Liver (tissue), 9 donors: Measurements from ENCODE around the gene ITGA11. TPM values are rescaled to one million over a fixed set of nuclear protein-coding genes. Genes with fewer than 3 reads are reported as not detected.
A peak's percentile ranks its signal among the peaks of the same experiment; 100 is the strongest.

Source experiments
- DNase-seq: peaks from one replicate; pipeline ENCODE4 v3.0.0-alpha.2; 2017; ENCODE audit warnings: low spot score
- H3K27ac ChIP-seq, 2 donors: one replicate each; pipeline ENCODE4 v1.7.0; 2013; ENCODE audit warnings: inconsistent platforms in 2 of 2, low read length in 2 of 2, control low read depth in 1 of 2, low read depth in 1 of 2, mild to moderate bottlenecking in 1 of 2
- H3K27me3 ChIP-seq, 4 donors: one replicate each; pipeline versions ENCODE4 v1.6.1 to v1.7.0; 2013; ENCODE audit warnings: low read length in 3 of 4, inconsistent platforms in 1 of 4, mild to moderate bottlenecking in 1 of 4, moderate library complexity in 1 of 4; ENCODE audit not compliant: control insufficient read depth in 4 of 4, insufficient read depth in 4 of 4
- H3K36me3 ChIP-seq, 4 donors: one replicate each; pipeline versions ENCODE4 v1.6.1 to v1.7.0; 2013; ENCODE audit warnings: low read length in 3 of 4, mild to moderate bottlenecking in 3 of 4, low read depth in 1 of 4, moderate library complexity in 1 of 4; ENCODE audit not compliant: control insufficient read depth in 4 of 4, insufficient read depth in 3 of 4
- H3K4me1 ChIP-seq, 4 donors: one replicate each; pipeline versions ENCODE4 v1.6.1 to v1.7.0; 2013; ENCODE audit warnings: low read length in 3 of 4, mild to moderate bottlenecking in 3 of 4, moderate library complexity in 1 of 4; ENCODE audit not compliant: control insufficient read depth in 4 of 4, insufficient read depth in 4 of 4
- H3K4me3 ChIP-seq, 3 donors: one replicate each; pipeline versions ENCODE4 v1.6.1 to v1.7.0; 2013; ENCODE audit warnings: low read length in 3 of 3, control low read depth in 1 of 3, low read depth in 1 of 3, mild to moderate bottlenecking in 1 of 3
- H3K9ac ChIP-seq, 2 donors: one replicate each; pipeline ENCODE4 v1.7.0; 2013; ENCODE audit warnings: low read length in 2 of 2, mild to moderate bottlenecking in 2 of 2, moderate library complexity in 2 of 2, control low read depth in 1 of 2, low read depth in 1 of 2
- H3K9me3 ChIP-seq, 4 donors: one replicate each; pipeline versions ENCODE4 v1.6.1 to v1.7.0; 2013; ENCODE audit warnings: low read length in 3 of 4; ENCODE audit not compliant: control insufficient read depth in 4 of 4
- ATF3 ChIP-seq: IDR thresholded peaks from 2 replicates; pipeline ENCODE4 v1.6.1; 2016; ENCODE audit warnings: antibody characterized with exemption
- CTCF ChIP-seq: fragments of 150-350 bp; IDR thresholded peaks from 2 replicates; pipeline ENCODE4 v1.5.1; 2017; ENCODE audit warnings: improper control_type of control experiment, low read depth, low read length; ENCODE audit not compliant: missing input control
- EGR1 ChIP-seq, 2 donors: IDR thresholded peaks; 2 replicates each; pipeline ENCODE4 v1.6.1; 2016 to 2018; ENCODE audit warnings: antibody characterized with exemption in 2 of 2, low read depth in 2 of 2
- FOXA1 ChIP-seq: IDR thresholded peaks from 2 replicates; pipeline ENCODE4 v1.6.1; 2016; ENCODE audit warnings: antibody characterized with exemption
- FOXA2 ChIP-seq: IDR thresholded peaks from 2 replicates; pipeline ENCODE4 v1.6.1; 2016; ENCODE audit warnings: antibody characterized with exemption
- GABPA ChIP-seq, 2 donors: IDR thresholded peaks in 1 of 2; conservative IDR thresholded peaks in 1 of 2; 2 replicates each; pipeline ENCODE4 v1.6.1; 2016; ENCODE audit warnings: antibody characterized with exemption in 2 of 2, mild to moderate bottlenecking in 1 of 2, moderate library complexity in 1 of 2
- HNF4A ChIP-seq, 2 donors: conservative IDR thresholded peaks; 2 replicates each; pipeline ENCODE4 v1.6.1; 2016; ENCODE audit warnings: antibody characterized with exemption in 2 of 2, mild to moderate bottlenecking in 2 of 2
- HNF4G ChIP-seq: IDR thresholded peaks from 2 replicates; pipeline ENCODE4 v1.6.1; 2016; ENCODE audit warnings: antibody characterized with exemption
- JUND ChIP-seq, 2 donors: IDR thresholded peaks; 2 replicates each; pipeline ENCODE4 v1.6.1; 2016; ENCODE audit warnings: antibody characterized with exemption in 2 of 2
- MAX ChIP-seq: IDR thresholded peaks from 2 replicates; pipeline ENCODE4 v1.6.1; 2016; ENCODE audit warnings: antibody characterized with exemption
- NR2F2 ChIP-seq: IDR thresholded peaks from 2 replicates; pipeline ENCODE4 v1.6.1; 2016; ENCODE audit warnings: antibody characterized with exemption
- RAD21 ChIP-seq, 2 donors: IDR thresholded peaks; 2 replicates each; pipeline ENCODE4 v1.6.1; 2016; ENCODE audit warnings: antibody characterized with exemption in 2 of 2, mild to moderate bottlenecking in 2 of 2
- REST ChIP-seq: IDR thresholded peaks from 2 replicates; pipeline ENCODE4 v1.6.1; 2016; ENCODE audit warnings: antibody characterized with exemption, mild to moderate bottlenecking
- RXRA ChIP-seq, 2 donors: IDR thresholded peaks; 2 replicates each; pipeline ENCODE4 v1.6.1; 2017 to 2018; ENCODE audit warnings: antibody characterized with exemption in 2 of 2, mild to moderate bottlenecking in 1 of 2
- SP1 ChIP-seq: IDR thresholded peaks from 2 replicates; pipeline ENCODE4 v1.6.1; 2018; ENCODE audit warnings: antibody characterized with exemption, mild to moderate bottlenecking
- TAF1 ChIP-seq: conservative IDR thresholded peaks from 2 replicates; pipeline ENCODE4 v1.6.1; 2016; ENCODE audit warnings: antibody characterized with exemption, mild to moderate bottlenecking
- YY1 ChIP-seq: IDR thresholded peaks from 2 replicates; pipeline ENCODE4 v1.6.1; 2016; ENCODE audit warnings: antibody characterized with exemption, mild to moderate bottlenecking
- ZBTB33 ChIP-seq: IDR thresholded peaks from 2 replicates; pipeline ENCODE4 v1.6.1; 2016; ENCODE audit warnings: antibody characterized with exemption
- WGBS: extraction: QIAGEN DNeasy Blood & Tissue Kit; methylation state at CpG from one replicate; pipeline ENCODE4 v1.1.7; 2013; 5-methylcytosine and 5-hydroxymethylcytosine counted together
- polyA plus RNA-seq, 2 donors: library from polyadenylated mRNA; stranded (reverse) in 1 of 2; unstranded in 1 of 2; fragments of 200-250 nt in 1 of 2; fragments of >200 nt in 1 of 2; fragmentation: Nextera tagmentation in 1 of 2; extraction: Ambion mirVana in 1 of 2; gene quantifications; one replicate each; pipeline versions ENCODE4 v1.2.1 to v1.2.3, GENCODE V29; 2013 to 2015
- total RNA-seq, 2 donors: library from RNA; depleted of rRNA; stranded (reverse); fragments of >200 nt; gene quantifications; one replicate each; pipeline ENCODE4 v1.2.3, GENCODE V29; 2014
- donor health status: healthy.
- donor health status: healthy.
- donor health status: healthy.
- donor health status: healthy.
- donor health status: healthy.

Gene ITGA11
- total and polyA plus RNA-seq, 4 donors, result 0.32 to 1.0 (median 0.67) TPM

GRCh38 chr15:68403161-68403941 is 28.6 kb downstream of the ITGA11 start:
- H3K27ac ChIP-seq, result no peak overlapping the region
- no peak overlapping the region for H3K4me3 ChIP-seq
- peaks cover 0 to 2% (median 0%) of the 10 kb centered on the region in 4 donors for H3K9me3 ChIP-seq
- no peaks in the 10 kb centered on the region for H3K36me3 ChIP-seq
- H3K27me3 ChIP-seq, result no peaks in the 10 kb centered on the region
- peak; percentile 17 for DNase-seq
- TF ChIP-seq HNF4G, result no peak
- no peak for TF ChIP-seq EGR1 (IDR thresholded peaks at IDR 0.05; ENCODE audit: low read depth in 2 of 2)
- no peak for TF ChIP-seq TAF1
- no peak for TF ChIP-seq NR2F2
- no peak for TF ChIP-seq REST
- no peak for TF ChIP-seq RAD21 (IDR thresholded peaks at IDR 0.05)
- H3K4me1 ChIP-seq, result no peaks in the 10 kb centered on the region
- H3K9ac ChIP-seq, result no peak overlapping the region
- 85% methylated on average over 8 of the region's 8 CpGs for WGBS

GRCh38 chr15:68402432-68403160 is 29.4 kb downstream of the ITGA11 start:
- DNase-seq, result peak; percentile 2
- Histone ChIP-seq H3K27me3 (no peaks in the 10 kb centered on the region), H3K36me3 (no peaks in the 10 kb centered on the region), H3K9me3 (peaks cover 0 to 2% (median 0%) of the 10 kb centered on the region in 4 donors), H3K4me3 (no peak overlapping the region), H3K27ac (no peak overlapping the region), H3K9ac (no peak overlapping the region), H3K4me1 (no peaks in the 10 kb centered on the region)
- WGBS, result 93% methylated on average over 9 of the region's 9 CpGs
- TF ChIP-seq SP1 (no peak), RAD21 (IDR thresholded peaks at IDR 0.05) (no peak), HNF4A (conservative IDR thresholded peaks at IDR 0.05) (no peak), JUND (IDR thresholded peaks at IDR 0.05) (no peak), NR2F2 (no peak), EGR1 (IDR thresholded peaks at IDR 0.05; ENCODE audit: low read depth in 2 of 2) (no peak), ZBTB33 (no peak), GABPA (IDR thresholded peaks at IDR 0.05 in 1 of 2, conservative IDR thresholded peaks at IDR 0.05 in 1 of 2) (no peak), FOXA1 (no peak), CTCF (no peak), ATF3 (no peak), RXRA (IDR thresholded peaks at IDR 0.05) (no peak), HNF4G (no peak), FOXA2 (no peak), YY1 (no peak), MAX (no peak), TAF1 (no peak), REST (no peak)
